ENCODE results near the gene RAB7A. TPM values are rescaled to one million over a fixed set of nuclear protein-coding genes. Genes with fewer than 3 reads are reported as not detected.

Gene RAB7A
- total and polyA plus RNA-seq, 2 of the 8 experiments (the other 6 are each of a cell fraction or from before 2014, with no cell fraction given) = 179 to 195 TPM

- Histone ChIP-seq H3K36me3 (ENCODE audit: control insufficient read depth in 2 of 4, insufficient read depth in 4 of 4, low read length in 3 of 4) (peaks cover 16 to 50% (median 43%) of the 10 kb centered on the region in 4 experiments; a peak in 7 of 8 replicates), H3K23me2 (ENCODE audit: low read depth, low read length) (no peaks in the 10 kb centered on the region), H3K4me2 (ENCODE audit: insufficient read depth in 1 of 2, low read depth in 2 of 2, low read length in 2 of 2) (no peak overlapping the region), H3K18ac (ENCODE audit: extremely low read depth, low read length) (no peak overlapping the region), H2BK12ac (ENCODE audit: low read depth, low read length) (no peak overlapping the region), H2AFZ (ENCODE audit: low read length) (no peak overlapping the region), H3K4me3 (ENCODE audit: extremely low read depth in 1 of 4, insufficient read depth in 2 of 4, low read depth in 3 of 4, low read length in 4 of 4) (no peak overlapping the region), H3K9me3 (ENCODE audit: insufficient read depth in 2 of 2, low read depth in 1 of 2, low read length in 1 of 2) (no peaks in the 10 kb centered on the region), H4K8ac (ENCODE audit: extremely low read depth, insufficient read depth, low read length) (no peak overlapping the region), H4K20me1 (replicated peaks in 1 of 2; ENCODE audit: control insufficient read depth in 1 of 2, insufficient read depth in 2 of 2, low read length in 2 of 2) (peaks cover 4 to 7% of the 10 kb centered on the region in 2 experiments), H3K27me3 (replicated peaks in 1 of 4; ENCODE audit: control insufficient read depth in 3 of 4, extremely low read depth in 1 of 4, insufficient read depth in 3 of 4, low read length in 3 of 4) (no peaks in the 10 kb centered on the region), H3K79me2 (ENCODE audit: control insufficient read depth in 1 of 2, insufficient read depth in 2 of 2, low read length in 2 of 2) (peaks cover 0 to 10% of the 10 kb centered on the region in 2 experiments; a peak in 1 of 4 replicates), H2BK5ac (ENCODE audit: low read depth, low read length) (no peak overlapping the region), H3K4me1 (replicated peaks in 1 of 4; ENCODE audit: control insufficient read depth in 3 of 4, insufficient read depth in 4 of 4, low read length in 3 of 4) (peaks cover 0 to 2% (median 0%) of the 10 kb centered on the region in 4 experiments; a peak in 3 of 7 replicates), H2BK15ac (ENCODE audit: low read length) (no peak overlapping the region), H3K14ac (ENCODE audit: insufficient read length) (no peak overlapping the region), H2BK120ac (replicated peaks; ENCODE audit: low read depth, low read length) (no peak overlapping the region), H4K5ac (ENCODE audit: insufficient read length, low read depth, low read length) (no peak overlapping the region), H2BK20ac (ENCODE audit: low read length) (no peak overlapping the region), H3K4ac (replicated peaks; ENCODE audit: insufficient read length, low read depth, low read length) (no peak overlapping the region), H2AK5ac (ENCODE audit: low read depth, low read length) (no peak overlapping the region), H3K56ac (replicated peaks; ENCODE audit: insufficient read length, low read depth, low read length) (no peak overlapping the region), H3K9ac (replicated peaks in 1 of 4; ENCODE audit: extremely low read depth in 1 of 4, low read depth in 3 of 4, low read length in 3 of 4) (no peak overlapping the region), H3K27ac (ENCODE audit: low read depth, low read length) (no peak overlapping the region), H3K23ac (ENCODE audit: insufficient read length) (no peak overlapping the region), H4K91ac (replicated peaks; ENCODE audit: insufficient read length, low read length) (no peak overlapping the region), H3K79me1 (ENCODE audit: low read depth, low read length) (peaks cover 8% of the 10 kb centered on the region; the same call in 1 of the 2 replicates)
- DNase-seq (ENCODE audit: low read depth in 1 of 2, low spot score in 2 of 2) = no peak
- TF ChIP-seq BRCA1 (IDR thresholded peaks at IDR 0.05; ENCODE audit: low read depth, low read length) (no peak), TBP (IDR thresholded peaks at IDR 0.05; ENCODE audit: low read depth, low read length) (no peak), HDAC2 (IDR thresholded peaks at IDR 0.05; ENCODE audit: borderline replicate concordance in 1 of 2, low read depth in 2 of 2, low read length in 2 of 2) (no peak)
- WGBS, 2 experiments (ENCODE audit: extremely low coverage in 1 of 2, insufficient coverage in 1 of 2, insufficient read length in 1 of 2, insufficient replicate concordance in 2 of 2, low coverage in 1 of 2, low lambda C conversion rate in 2 of 2, missing lambda C conversion rate in 1 of 2) = 90% methylated on average over 9 of the region's 9 CpGs; no CpG with 5 or more reads in 1 of the 2 experiments
- POLR2A ChIA-PET (ENCODE audit: partially characterized antibody) = no interaction called here
- CTCF ChIA-PET (ENCODE audit: partially characterized antibody) = interaction anchor here (1.3 to 2.6 kb wide), 5 partner anchors 9 to 38 kb away, joined by 3 to 16 read pairs (median 3); no protein-coding TSS in a partner anchor
- FAIRE-seq = no peak
Measured at GRCh38 chr3:128807186-128807830, 81.3 kb downstream of the RAB7A start.

All from H1 (cell line).